Mesendoderm (in vitro differentiated cells): Measurements from ENCODE around the gene TBC1D21.

Experiments
- DNase-seq: peaks from one replicate; pipeline ENCODE4 v3.0.0; 2013
- H2AK5ac ChIP-seq: 2 replicates; pipeline ENCODE4 v1.6.1; 2013; ENCODE audit warnings: low read length, inconsistent platforms
- H2BK120ac ChIP-seq: 2 replicates; pipeline ENCODE4 v1.6.1; 2013; ENCODE audit warnings: low read depth, mild to moderate bottlenecking, low read length, moderate library complexity, mixed read lengths
- H2BK15ac ChIP-seq: replicated peaks from 2 replicates; pipeline ENCODE4 v1.6.1; 2013; ENCODE audit warnings: low read depth, mild to moderate bottlenecking, moderate library complexity
- H2BK5ac ChIP-seq: 2 replicates; pipeline ENCODE4 v1.6.1; 2013; ENCODE audit warnings: low read length, inconsistent platforms
- H3K18ac ChIP-seq: 2 replicates; pipeline ENCODE4 v1.6.1; 2013; ENCODE audit warnings: mild to moderate bottlenecking, low read length, mixed read lengths
- H3K23ac ChIP-seq: one replicate; pipeline ENCODE4 v1.6.1; 2013; ENCODE audit warnings: low read length
- H3K27ac ChIP-seq: 2 replicates; pipeline ENCODE4 v1.5.1; 2013; ENCODE audit warnings: low read depth, mild to moderate bottlenecking, inconsistent platforms, low read length, moderate library complexity
- H3K27me3 ChIP-seq: 2 replicates; pipeline ENCODE4 v1.6.1; 2013; ENCODE audit warnings: low read length, control low read depth, mild to moderate bottlenecking, inconsistent platforms; ENCODE audit not compliant: insufficient read depth, poor library complexity
- H3K36me3 ChIP-seq: 2 replicates; pipeline ENCODE4 v1.6.1; 2013; ENCODE audit warnings: low read length, inconsistent platforms; ENCODE audit not compliant: control insufficient read depth, insufficient read depth
- H3K4ac ChIP-seq: one replicate; pipeline ENCODE4 v1.6.1; 2013; ENCODE audit warnings: low read depth, mild to moderate bottlenecking, low read length, moderate library complexity
- H3K4me1 ChIP-seq: 2 replicates; pipeline ENCODE4 v1.6.1; 2013; ENCODE audit warnings: low read depth, low read length, inconsistent platforms; ENCODE audit not compliant: control insufficient read depth
- H3K4me2 ChIP-seq: 2 replicates; pipeline ENCODE4 v1.6.1; 2013; ENCODE audit warnings: low read length
- H3K4me3 ChIP-seq: 2 replicates; pipeline ENCODE4 v1.5.1; 2013; ENCODE audit warnings: mild to moderate bottlenecking, low read length
- H3K56ac ChIP-seq: one replicate; pipeline ENCODE4 v1.6.1; 2013; ENCODE audit warnings: low read length
- H3K79me1 ChIP-seq: 2 replicates; pipeline ENCODE4 v1.6.1; 2013; ENCODE audit warnings: low read length, inconsistent platforms
- H3K79me2 ChIP-seq: 2 replicates; pipeline ENCODE4 v1.6.1; 2013; ENCODE audit warnings: mild to moderate bottlenecking, low read length; ENCODE audit not compliant: control insufficient read depth, insufficient read depth
- H3K9ac ChIP-seq: 2 replicates; pipeline ENCODE4 v1.6.1; 2013; ENCODE audit warnings: low read length, inconsistent platforms
- H4K5ac ChIP-seq: one replicate; pipeline ENCODE4 v1.6.1; 2013; ENCODE audit warnings: low read length
- H4K8ac ChIP-seq: one replicate; pipeline ENCODE4 v1.6.1; 2013; ENCODE audit warnings: low read depth, mild to moderate bottlenecking, control low read depth, low read length, moderate library complexity
- WGBS: extraction: QIAGEN DNeasy Blood & Tissue Kit; methylation state at CpG from one replicate; pipeline ENCODE4 v1.1.7; 2013; ENCODE audit warnings: low lambda C conversion rate, missing lambda C conversion rate; ENCODE audit not compliant: insufficient coverage; ENCODE audit errors: extremely low coverage; 5-methylcytosine and 5-hydroxymethylcytosine counted together

The TBC1D21 gene

GRCh38 chr15:73926219-73927002 lies 53.0 kb downstream of the TBC1D21 start, which contains the start of gene LOXL1:
TSS of gene LOXL1 (plus strand) at chr15:73926462. CDS start at chr15:73926784, 322 bp downstream.
- H3K79me2 ChIP-seq = no peaks in the 10 kb centered on the region
- H4K5ac ChIP-seq = no peak within 1 kb of the TSS
- H2BK120ac ChIP-seq = peak within 1 kb of the TSS; percentile 31
- H2AK5ac ChIP-seq = peak within 1 kb of the TSS; percentile 32
- H3K79me1 ChIP-seq = no peaks in the 10 kb centered on the region
- no peak within 1 kb of the TSS for H2BK15ac ChIP-seq
- peak; percentile 90 for DNase-seq
- H3K23ac ChIP-seq = no peak within 1 kb of the TSS
- WGBS = no CpG with 5 or more reads among the region's 47 CpGs
- no peak within 1 kb of the TSS for H4K8ac ChIP-seq
- H2BK5ac ChIP-seq = no peak within 1 kb of the TSS
- H3K9ac ChIP-seq = peak within 1 kb of the TSS; percentile 82
- H3K36me3 ChIP-seq = no peaks in the 10 kb centered on the region
- H3K4me1 ChIP-seq = peaks cover 19% of the 10 kb centered on the region
- no peak within 1 kb of the TSS for H3K4ac ChIP-seq
- H3K4me3 ChIP-seq = peak within 1 kb of the TSS; percentile 49
- H3K27ac ChIP-seq = peak within 1 kb of the TSS; percentile 25
- H3K4me2 ChIP-seq = peak within 1 kb of the TSS; percentile 95
- peak within 1 kb of the TSS; percentile 95 for H3K56ac ChIP-seq
- peak within 1 kb of the TSS; percentile 70 for H3K18ac ChIP-seq
- no peaks in the 10 kb centered on the region for H3K27me3 ChIP-seq

DNA sequence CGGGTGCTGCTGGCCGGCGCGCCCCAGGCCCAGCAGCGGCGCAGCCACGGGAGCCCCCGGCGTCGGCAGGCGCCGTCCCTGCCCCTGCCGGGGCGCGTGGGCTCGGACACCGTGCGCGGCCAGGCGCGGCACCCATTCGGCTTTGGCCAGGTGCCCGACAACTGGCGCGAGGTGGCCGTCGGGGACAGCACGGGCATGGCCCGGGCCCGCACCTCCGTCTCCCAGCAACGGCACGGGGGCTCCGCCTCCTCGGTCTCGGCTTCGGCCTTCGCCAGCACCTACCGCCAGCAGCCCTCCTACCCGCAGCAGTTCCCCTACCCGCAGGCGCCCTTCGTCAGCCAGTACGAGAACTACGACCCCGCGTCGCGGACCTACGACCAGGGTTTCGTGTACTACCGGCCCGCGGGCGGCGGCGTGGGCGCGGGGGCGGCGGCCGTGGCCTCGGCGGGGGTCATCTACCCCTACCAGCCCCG lies 53.7 kb downstream of the TBC1D21 start:
- peak overlapping the region; percentile 82 for H3K9ac ChIP-seq
- H2BK15ac ChIP-seq = no peak overlapping the region
- H3K4ac ChIP-seq = no peak overlapping the region
- peak overlapping the region; percentile 25 for H3K27ac ChIP-seq
- H3K79me1 ChIP-seq = no peaks in the 10 kb centered on the region
- no peak overlapping the region for H3K23ac ChIP-seq
- H3K27me3 ChIP-seq = no peaks in the 10 kb centered on the region
- no peaks in the 10 kb centered on the region for H3K79me2 ChIP-seq
- H2AK5ac ChIP-seq = no peak overlapping the region
- no peak overlapping the region for H2BK120ac ChIP-seq
- H3K4me3 ChIP-seq = peak overlapping the region; percentile 49
- H3K18ac ChIP-seq = peak overlapping the region; percentile 70
- WGBS = no CpG with 5 or more reads among the region's 65 CpGs
- H3K4me2 ChIP-seq = peak overlapping the region; percentile 95
- H3K36me3 ChIP-seq = no peaks in the 10 kb centered on the region
- H4K5ac ChIP-seq = no peak overlapping the region
- peak; percentile 70 for DNase-seq
- H4K8ac ChIP-seq = no peak overlapping the region
- H2BK5ac ChIP-seq = no peak overlapping the region
- peak overlapping the region; percentile 95 for H3K56ac ChIP-seq
- peaks cover 19% of the 10 kb centered on the region for H3K4me1 ChIP-seq

DNA sequence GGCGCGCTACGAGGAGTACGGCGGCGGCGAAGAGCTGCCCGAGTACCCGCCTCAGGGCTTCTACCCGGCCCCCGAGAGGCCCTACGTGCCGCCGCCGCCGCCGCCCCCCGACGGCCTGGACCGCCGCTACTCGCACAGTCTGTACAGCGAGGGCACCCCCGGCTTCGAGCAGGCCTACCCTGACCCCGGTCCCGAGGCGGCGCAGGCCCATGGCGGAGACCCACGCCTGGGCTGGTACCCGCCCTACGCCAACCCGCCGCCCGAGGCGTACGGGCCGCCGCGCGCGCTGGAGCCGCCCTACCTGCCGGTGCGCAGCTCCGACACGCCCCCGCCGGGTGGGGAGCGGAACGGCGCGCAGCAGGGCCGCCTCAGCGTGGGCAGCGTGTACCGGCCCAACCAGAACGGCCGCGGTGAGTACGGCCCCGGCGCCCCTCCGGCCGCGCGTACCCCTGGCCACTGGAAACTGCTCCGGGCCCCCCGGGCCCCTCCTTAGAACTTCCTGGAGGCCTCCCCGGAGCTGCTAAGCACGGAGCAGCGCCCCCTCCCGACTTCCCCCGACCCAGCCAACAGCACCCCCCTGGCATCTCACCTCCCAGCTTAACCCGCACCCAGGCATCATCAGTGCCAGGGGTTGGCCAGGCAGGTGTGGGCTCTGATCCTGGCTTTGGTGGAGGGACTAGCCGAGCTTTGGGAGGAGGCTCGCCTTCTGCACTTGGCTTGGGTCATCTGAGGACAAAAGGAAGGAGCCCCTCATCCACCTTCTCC lies 54.3 kb downstream of the TBC1D21 start:
- Histone ChIP-seq H4K5ac (no peak overlapping the region), H3K23ac (peak overlapping the region; percentile 53), H3K79me2 (no peaks in the 10 kb centered on the region), H3K9ac (peak overlapping the region; percentile 82), H3K4me1 (peaks cover 19% of the 10 kb centered on the region), H3K27me3 (no peaks in the 10 kb centered on the region), H4K8ac (no peak overlapping the region), H2AK5ac (no peak overlapping the region), H3K36me3 (no peaks in the 10 kb centered on the region), H2BK120ac (no peak overlapping the region), H3K27ac (no peak overlapping the region), H3K56ac (peak overlapping the region; percentile 95), H2BK5ac (no peak overlapping the region), H3K4me3 (peak overlapping the region; percentile 25), H3K79me1 (no peaks in the 10 kb centered on the region), H3K4ac (no peak overlapping the region), H3K4me2 (peak overlapping the region; percentile 95), H2BK15ac (no peak overlapping the region), H3K18ac (peak overlapping the region; percentile 70)
- DNase-seq = peak; percentile 64
- no CpG with 5 or more reads among the region's 78 CpGs for WGBS

GRCh38 chr15:73928241-73928579 lies 54.8 kb downstream of the TBC1D21 start:
- WGBS = no CpG with 5 or more reads among the region's 3 CpGs
- H3K4me1 ChIP-seq = peaks cover 14% of the 10 kb centered on the region

GRCh38 chr15:73928971-73929627 lies 55.7 kb downstream of the TBC1D21 start:
- WGBS = no CpG with 5 or more reads among the region's 5 CpGs
- Histone ChIP-seq H2BK5ac (no peak overlapping the region), H4K8ac (no peak overlapping the region), H3K27ac (no peak overlapping the region), H3K56ac (no peak overlapping the region), H2AK5ac (no peak overlapping the region), H3K36me3 (no peaks in the 10 kb centered on the region), H3K23ac (no peak overlapping the region), H3K9ac (no peak overlapping the region), H3K18ac (no peak overlapping the region), H2BK120ac (no peak overlapping the region), H3K4me1 (peaks cover 6% of the 10 kb centered on the region), H2BK15ac (no peak overlapping the region), H3K79me2 (no peaks in the 10 kb centered on the region), H3K4me2 (no peak overlapping the region), H3K4ac (no peak overlapping the region), H3K27me3 (no peaks in the 10 kb centered on the region), H3K4me3 (no peak overlapping the region), H3K79me1 (no peaks in the 10 kb centered on the region), H4K5ac (no peak overlapping the region)
- no peak for DNase-seq

More at GRCh38 chr15:73928241-73928579, 54.8 kb downstream of the TBC1D21 start:
- H3K4me3 ChIP-seq = no peak overlapping the region
- DNase-seq = no peak
- H3K9ac ChIP-seq = no peak overlapping the region
- H4K5ac ChIP-seq = no peak overlapping the region
- peak overlapping the region; percentile 53 for H3K23ac ChIP-seq
- no peaks in the 10 kb centered on the region for H3K36me3 ChIP-seq
- no peak overlapping the region for H2AK5ac ChIP-seq
- H2BK15ac ChIP-seq = no peak overlapping the region
- H3K4ac ChIP-seq = no peak overlapping the region
- no peak overlapping the region for H4K8ac ChIP-seq
- no peak overlapping the region for H3K4me2 ChIP-seq
- H2BK120ac ChIP-seq = no peak overlapping the region
- no peaks in the 10 kb centered on the region for H3K27me3 ChIP-seq
- H3K79me2 ChIP-seq = no peaks in the 10 kb centered on the region
- no peak overlapping the region for H2BK5ac ChIP-seq
- no peaks in the 10 kb centered on the region for H3K79me1 ChIP-seq
- no peak overlapping the region for H3K18ac ChIP-seq
- H3K56ac ChIP-seq = no peak overlapping the region
- H3K27ac ChIP-seq = no peak overlapping the region
